ENCODE results near the gene ZNF429. TPM values are rescaled to one million over a fixed set of nuclear protein-coding genes. Genes with fewer than 3 reads are reported as not detected.
"Not testable (repeated sequence)": the region's sequence is repeated elsewhere in the genome, so short reads cannot be mapped to it uniquely, and the experiment has no call there.

ZNF429 gene
- total RNA-seq, 1 donor from 2014 or later, result 12.7 TPM

- no peak overlapping the region for H3K27ac Mint-ChIP-seq (ENCODE audit: unreplicated experiment)
- FAIRE-seq (no peak), DNase-seq (ENCODE audit: low read depth) (no peak)
Observed at GRCh38 chr19:21468791-21469190, 36.6 kb upstream of the ZNF429 start.

GRCh38 chr19:21472507-21472906 lies 32.9 kb upstream of the ZNF429 start:
- Histone ChIP-seq H3K4me3 (ENCODE audit: insufficient read depth, low read depth, low read length) (no peak overlapping the region), H3K9me3 (ENCODE audit: insufficient read depth, low read depth, low read length) (no peaks in the 10 kb centered on the region), H3K27ac (ENCODE audit: low read depth, low read length) (no peak overlapping the region), H2AFZ (ENCODE audit: low read depth, low read length) (no peak overlapping the region), H4K20me1 (ENCODE audit: insufficient read depth, low read length) (no peaks in the 10 kb centered on the region), H3K79me2 (ENCODE audit: insufficient read depth, low read length) (no peaks in the 10 kb centered on the region), H3K36me3 (ENCODE audit: insufficient read depth, low read length) (no peaks in the 10 kb centered on the region), H3K4me2 (ENCODE audit: low read length) (no peak overlapping the region), H3K9ac (ENCODE audit: low read length) (no peak overlapping the region), H3K27me3 (ENCODE audit: insufficient read depth, low read length) (no peaks in the 10 kb centered on the region), H3K4me1 (ENCODE audit: insufficient read depth, low read length) (no peaks in the 10 kb centered on the region)
- TF ChIP-seq CTCF (IDR thresholded peaks at IDR 0.05; ENCODE audit: insufficient read depth, low read depth, low read length) (no peak), EZH2 (IDR thresholded peaks at IDR 0.05; ENCODE audit: insufficient read depth, low read length) (no peak)
- Mint-ChIP-seq H3K36me3 (ENCODE audit: low read depth, unreplicated experiment) (no peaks in the 10 kb centered on the region), H3K9me3 (ENCODE audit: unreplicated experiment) (peaks cover 4% of the 10 kb centered on the region), H3K27ac (ENCODE audit: unreplicated experiment) (no peak overlapping the region), H3K27me3 (ENCODE audit: low read depth, unreplicated experiment) (no peaks in the 10 kb centered on the region), H3K4me3 (ENCODE audit: unreplicated experiment) (no peak overlapping the region), H3K4me1 (ENCODE audit: low read depth, unreplicated experiment) (no peaks in the 10 kb centered on the region)
- DNase-seq (ENCODE audit: low read depth) (no peak), FAIRE-seq (no peak)

More at GRCh38 chr19:21468791-21469190, 36.6 kb upstream of the ZNF429 start:
- H3K4me3 Mint-ChIP-seq (ENCODE audit: unreplicated experiment), result no peak overlapping the region
- no peak overlapping the region for H3K4me2 ChIP-seq (ENCODE audit: low read length)
- no peaks in the 10 kb centered on the region for H3K4me1 Mint-ChIP-seq (ENCODE audit: low read depth, unreplicated experiment)
- no peaks in the 10 kb centered on the region for H3K4me1 ChIP-seq (ENCODE audit: insufficient read depth, low read length)
- no peaks in the 10 kb centered on the region for H3K27me3 ChIP-seq (ENCODE audit: insufficient read depth, low read length)
- H3K36me3 Mint-ChIP-seq (ENCODE audit: low read depth, unreplicated experiment), result no peaks in the 10 kb centered on the region
- no peaks in the 10 kb centered on the region for H3K27me3 Mint-ChIP-seq (ENCODE audit: low read depth, unreplicated experiment)
- no peak overlapping the region for H3K27ac ChIP-seq (ENCODE audit: low read depth, low read length)
- no peaks in the 10 kb centered on the region for H4K20me1 ChIP-seq (ENCODE audit: insufficient read depth, low read length)
- H2AFZ ChIP-seq (ENCODE audit: low read depth, low read length), result no peak overlapping the region
- peaks cover 7% of the 10 kb centered on the region for H3K9me3 Mint-ChIP-seq (ENCODE audit: unreplicated experiment)
- TF ChIP-seq CTCF (IDR thresholded peaks at IDR 0.05; ENCODE audit: insufficient read depth, low read depth, low read length), result no peak
- no peak for TF ChIP-seq EZH2 (IDR thresholded peaks at IDR 0.05; ENCODE audit: insufficient read depth, low read length)
- no peaks in the 10 kb centered on the region for H3K36me3 ChIP-seq (ENCODE audit: insufficient read depth, low read length)
- H3K79me2 ChIP-seq (ENCODE audit: insufficient read depth, low read length), result no peaks in the 10 kb centered on the region
- no peak overlapping the region for H3K9ac ChIP-seq (ENCODE audit: low read length)
- H3K9me3 ChIP-seq (ENCODE audit: insufficient read depth, low read depth, low read length), result peaks cover 3% of the 10 kb centered on the region
- H3K4me3 ChIP-seq (ENCODE audit: insufficient read depth, low read depth, low read length), result no peak overlapping the region

GRCh38 chr19:21474671-21475181 lies 30.7 kb upstream of the ZNF429 start:
- Histone ChIP-seq H3K4me2 (ENCODE audit: low read length) (peak overlapping the region; percentile 83), H3K4me1 (ENCODE audit: insufficient read depth, low read length) (no peaks in the 10 kb centered on the region), H3K9me3 (ENCODE audit: insufficient read depth, low read depth, low read length) (no peaks in the 10 kb centered on the region), H3K36me3 (ENCODE audit: insufficient read depth, low read length) (no peaks in the 10 kb centered on the region), H3K79me2 (ENCODE audit: insufficient read depth, low read length) (no peaks in the 10 kb centered on the region), H3K9ac (ENCODE audit: low read length) (peak overlapping the region; percentile 41), H4K20me1 (ENCODE audit: insufficient read depth, low read length) (no peaks in the 10 kb centered on the region), H3K4me3 (ENCODE audit: insufficient read depth, low read depth, low read length) (peak overlapping the region; percentile 54), H3K27ac (ENCODE audit: low read depth, low read length) (no peak overlapping the region), H2AFZ (ENCODE audit: low read depth, low read length) (peak overlapping the region; percentile 92), H3K27me3 (ENCODE audit: insufficient read depth, low read length) (no peaks in the 10 kb centered on the region)
- Mint-ChIP-seq H3K27me3 (ENCODE audit: low read depth, unreplicated experiment) (no peaks in the 10 kb centered on the region), H3K36me3 (ENCODE audit: low read depth, unreplicated experiment) (no peaks in the 10 kb centered on the region), H3K9me3 (ENCODE audit: unreplicated experiment) (peaks cover 4% of the 10 kb centered on the region), H3K4me3 (ENCODE audit: unreplicated experiment) (no peak overlapping the region), H3K4me1 (ENCODE audit: low read depth, unreplicated experiment) (no peaks in the 10 kb centered on the region), H3K27ac (ENCODE audit: unreplicated experiment) (no peak overlapping the region)
- TF ChIP-seq CTCF (IDR thresholded peaks at IDR 0.05; ENCODE audit: insufficient read depth, low read depth, low read length) (no peak), EZH2 (IDR thresholded peaks at IDR 0.05; ENCODE audit: insufficient read depth, low read length) (no peak)
- DNase-seq (ENCODE audit: low read depth) (peak; percentile 60), FAIRE-seq (no peak)

GRCh38 chr19:21482361-21482760 lies 23.0 kb upstream of the ZNF429 start:
- H3K36me3 ChIP-seq (ENCODE audit: insufficient read depth, low read length); H3K27me3 ChIP-seq (ENCODE audit: insufficient read depth, low read length); H3K4me1 ChIP-seq (ENCODE audit: insufficient read depth, low read length); H3K4me3 ChIP-seq (ENCODE audit: insufficient read depth, low read depth, low read length); DNase-seq (ENCODE audit: low read depth); H3K9me3 ChIP-seq (ENCODE audit: insufficient read depth, low read depth, low read length); H3K9ac ChIP-seq (ENCODE audit: low read length); H2AFZ ChIP-seq (ENCODE audit: low read depth, low read length); H3K27ac Mint-ChIP-seq (ENCODE audit: unreplicated experiment); H3K27ac ChIP-seq (ENCODE audit: low read depth, low read length); FAIRE-seq; H3K4me3 Mint-ChIP-seq (ENCODE audit: unreplicated experiment); H3K27me3 Mint-ChIP-seq (ENCODE audit: low read depth, unreplicated experiment); H4K20me1 ChIP-seq (ENCODE audit: insufficient read depth, low read length); H3K79me2 ChIP-seq (ENCODE audit: insufficient read depth, low read length); H3K4me1 Mint-ChIP-seq (ENCODE audit: low read depth, unreplicated experiment); H3K36me3 Mint-ChIP-seq (ENCODE audit: low read depth, unreplicated experiment); H3K4me2 ChIP-seq (ENCODE audit: low read length): not testable (repeated sequence)
- peaks cover 13% of the 10 kb centered on the region for H3K9me3 Mint-ChIP-seq (ENCODE audit: unreplicated experiment)
